ENCODE data around the gene CYP2U1. TPM values are rescaled to one million over a fixed set of nuclear protein-coding genes. Genes with fewer than 3 reads are reported as not detected.
A peak's percentile ranks its signal among the peaks of the same experiment; 100 is the strongest.

The CYP2U1 gene
- total RNA-seq (2021) (0.82 and 1.5 TPM in 2 replicates), Bru-seq, nascent RNA (percentile 32 among the genes with signal in this experiment), BruChase-seq, experiment 1, labeled RNA remaining after a 2-hour chase (percentile 36 among the genes with signal in this experiment), BruChase-seq, experiment 2, labeled RNA remaining after a 6-hour chase (percentile 30 among the genes with signal in this experiment)
- long read RNA-seq, full-length matches to known transcripts = 4 of 6 reads
- long read RNA-seq, partial matches to known transcripts = 0 of 6 reads
- long read RNA-seq, other reads (novel, unspliced or antisense) = 2 of 6 reads

DNA sequence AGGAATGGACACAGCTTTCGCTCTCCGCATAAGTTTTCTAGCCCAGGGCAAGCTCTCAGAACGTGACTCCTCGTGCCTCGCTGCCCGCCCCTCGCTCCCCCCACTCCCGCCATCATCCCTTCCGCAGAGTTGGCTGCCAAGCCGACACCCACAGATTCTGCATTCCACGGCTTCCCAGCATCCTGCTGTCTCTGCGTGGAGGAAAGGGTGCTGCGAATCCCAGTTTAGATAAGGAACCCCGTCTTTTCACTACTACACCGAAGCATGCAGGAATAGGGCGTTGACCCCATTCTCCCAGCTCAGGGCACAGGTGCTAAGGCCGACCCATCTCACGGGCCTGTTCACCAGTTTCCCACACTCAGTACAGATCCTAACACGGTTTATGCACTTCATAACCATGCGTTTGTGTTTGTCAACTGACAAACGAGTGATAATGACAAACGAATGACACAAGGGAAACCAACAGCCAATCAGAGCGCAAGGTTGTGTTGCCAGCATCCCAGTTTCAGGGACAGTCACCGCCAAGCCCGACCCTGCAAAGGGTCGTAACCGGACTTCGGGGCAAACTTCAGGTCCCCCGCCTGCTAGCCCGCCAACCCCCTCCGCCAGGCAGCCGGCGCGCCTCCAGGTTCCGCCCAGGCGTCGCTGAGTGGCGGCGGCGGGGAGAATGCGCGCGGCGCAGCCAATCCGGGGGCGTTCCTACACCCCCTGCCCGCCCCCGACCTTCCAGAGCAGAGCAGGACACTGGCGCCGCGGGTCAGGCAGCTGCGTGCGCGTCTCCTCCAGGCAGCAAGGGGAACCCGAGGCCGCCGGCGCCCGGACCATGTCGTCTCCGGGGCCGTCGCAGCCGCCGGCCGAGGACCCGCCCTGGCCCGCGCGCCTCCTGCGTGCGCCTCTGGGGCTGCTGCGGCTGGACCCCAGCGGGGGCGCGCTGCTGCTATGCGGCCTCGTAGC is at the start of gene CYP2U1:
TSS of gene CYP2U1 (plus strand) at position 729 of the 954 bp plus-strand sequence. CDS start at position 824, 95 bp downstream.
- H3K27me3 ChIP-seq (replicated peaks; ENCODE audit: insufficient read depth, low read depth, low read length, poor library complexity) = no peaks in the 10 kb centered on the region
- intact Hi-C loops (cut with micrococcal nuclease; ENCODE audit: unreplicated experiment) = no loop called here
- H3K4me3 ChIP-seq (ENCODE audit: low read depth, low read length, poor library complexity, severe bottlenecking) = peak within 1 kb of the TSS; percentile 68
- no peak within 1 kb of the TSS for H3K27ac ChIP-seq (ENCODE audit: low read depth, low read length, poor library complexity, severe bottlenecking)
- ChIA-PET POLR2A (ENCODE audit: low non-redundant PET) (no interaction called here), CTCF (no interaction called here)
- no peaks in the 10 kb centered on the region for H3K9me3 ChIP-seq (ENCODE audit: low read depth, low read length, poor library complexity, severe bottlenecking)
- H3K4me1 ChIP-seq (ENCODE audit: insufficient read depth, low read length, poor library complexity, severe bottlenecking) = peaks cover 6% of the 10 kb centered on the region
- H3K36me3 ChIP-seq (ENCODE audit: insufficient read depth, low read length, poor library complexity, severe bottlenecking) = no peaks in the 10 kb centered on the region
- peak; percentile 62 for DNase-seq (ENCODE audit: low spot score)
- BruUV-seq (replicated peaks) = no TSS peak
- TF ChIP-seq, protein P1, sequence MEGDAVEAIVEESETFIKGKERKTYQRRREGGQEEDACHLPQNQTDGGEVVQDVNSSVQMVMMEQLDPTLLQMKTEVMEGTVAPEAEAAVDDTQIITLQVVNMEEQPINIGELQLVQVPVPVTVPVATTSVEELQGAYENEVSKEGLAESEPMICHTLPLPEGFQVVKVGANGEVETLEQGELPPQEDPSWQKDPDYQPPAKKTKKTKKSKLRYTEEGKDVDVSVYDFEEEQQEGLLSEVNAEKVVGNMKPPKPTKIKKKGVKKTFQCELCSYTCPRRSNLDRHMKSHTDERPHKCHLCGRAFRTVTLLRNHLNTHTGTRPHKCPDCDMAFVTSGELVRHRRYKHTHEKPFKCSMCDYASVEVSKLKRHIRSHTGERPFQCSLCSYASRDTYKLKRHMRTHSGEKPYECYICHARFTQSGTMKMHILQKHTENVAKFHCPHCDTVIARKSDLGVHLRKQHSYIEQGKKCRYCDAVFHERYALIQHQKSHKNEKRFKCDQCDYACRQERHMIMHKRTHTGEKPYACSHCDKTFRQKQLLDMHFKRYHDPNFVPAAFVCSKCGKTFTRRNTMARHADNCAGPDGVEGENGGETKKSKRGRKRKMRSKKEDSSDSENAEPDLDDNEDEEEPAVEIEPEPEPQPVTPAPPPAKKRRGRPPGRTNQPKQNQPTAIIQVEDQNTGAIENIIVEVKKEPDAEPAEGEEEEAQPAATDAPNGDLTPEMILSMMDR (conservative IDR thresholded peaks at IDR 0.05; ENCODE audit: low read depth, low read length) = no peak
- TF ChIP-seq EZH2 (IDR thresholded peaks at IDR 0.05; ENCODE audit: borderline replicate concordance, low read depth, low read length, poor library complexity, severe bottlenecking) = no peak

DNA sequence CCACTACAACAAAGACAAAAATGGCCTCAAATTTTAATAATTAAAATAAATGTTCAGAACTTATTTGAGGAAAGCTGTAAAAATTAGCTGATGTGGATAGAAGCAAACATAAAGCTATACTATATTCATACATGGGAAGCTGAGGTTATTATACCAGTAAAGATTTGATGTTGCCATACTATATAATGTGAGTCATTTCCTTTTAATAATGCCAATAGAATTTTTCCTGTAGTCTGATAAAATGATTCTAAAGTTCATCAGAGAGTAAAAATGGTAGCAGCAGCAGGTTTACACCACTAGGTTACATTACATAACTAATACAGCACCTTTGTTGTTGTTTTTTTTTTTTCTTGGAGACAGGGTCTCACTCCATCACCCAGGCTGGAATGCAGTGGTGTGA is 45.5 kb upstream of the CYP2U1 start:
- no peak for DNase-seq (ENCODE audit: low spot score)
- CTCF ChIA-PET = no interaction called here
- H3K4me1 ChIP-seq (ENCODE audit: insufficient read depth, low read length, poor library complexity, severe bottlenecking) = no peaks in the 10 kb centered on the region
- H3K27me3 ChIP-seq (replicated peaks; ENCODE audit: insufficient read depth, low read depth, low read length, poor library complexity) = no peaks in the 10 kb centered on the region
- no peaks in the 10 kb centered on the region for H3K36me3 ChIP-seq (ENCODE audit: insufficient read depth, low read length, poor library complexity, severe bottlenecking)
- BruUV-seq (replicated peaks) = no TSS peak
- no peak overlapping the region for H3K27ac ChIP-seq (ENCODE audit: low read depth, low read length, poor library complexity, severe bottlenecking)
- intact Hi-C loops (cut with micrococcal nuclease; ENCODE audit: unreplicated experiment) = no loop called here
- POLR2A ChIA-PET (ENCODE audit: low non-redundant PET) = no interaction called here
- TF ChIP-seq EZH2 (IDR thresholded peaks at IDR 0.05; ENCODE audit: borderline replicate concordance, low read depth, low read length, poor library complexity, severe bottlenecking) = no peak
- TF ChIP-seq, protein P1 (conservative IDR thresholded peaks at IDR 0.05; ENCODE audit: low read depth, low read length) = no peak
- H3K4me3 ChIP-seq (ENCODE audit: low read depth, low read length, poor library complexity, severe bottlenecking) = no peak overlapping the region
- peaks cover 14% of the 10 kb centered on the region for H3K9me3 ChIP-seq (ENCODE audit: low read depth, low read length, poor library complexity, severe bottlenecking)

DNA sequence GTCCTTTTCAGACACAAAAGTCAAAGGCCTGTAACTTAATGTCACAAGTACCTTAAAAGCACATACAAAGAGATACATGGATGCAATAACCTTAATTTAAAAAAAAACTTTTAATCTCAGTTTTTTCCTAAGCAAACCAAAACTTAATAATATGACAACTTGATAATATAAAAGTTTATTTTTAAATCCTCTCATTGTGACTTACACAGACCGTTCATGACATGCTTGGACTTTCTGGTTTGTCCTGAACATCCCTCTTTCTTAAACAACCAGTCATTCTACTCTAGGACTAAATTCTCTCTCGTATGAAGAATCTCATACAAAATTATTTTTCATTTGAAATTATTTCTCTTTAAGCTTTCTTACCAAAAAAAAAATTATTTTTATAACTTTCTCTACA is 43.1 kb upstream of the CYP2U1 start:
- intact Hi-C loops (cut with micrococcal nuclease; ENCODE audit: unreplicated experiment) = no loop called here
- no peak overlapping the region for H3K4me3 ChIP-seq (ENCODE audit: low read depth, low read length, poor library complexity, severe bottlenecking)
- peaks cover 14% of the 10 kb centered on the region for H3K9me3 ChIP-seq (ENCODE audit: low read depth, low read length, poor library complexity, severe bottlenecking)
- H3K4me1 ChIP-seq (ENCODE audit: insufficient read depth, low read length, poor library complexity, severe bottlenecking) = no peaks in the 10 kb centered on the region
- H3K36me3 ChIP-seq (ENCODE audit: insufficient read depth, low read length, poor library complexity, severe bottlenecking) = no peaks in the 10 kb centered on the region
- POLR2A ChIA-PET (ENCODE audit: low non-redundant PET) = no interaction called here
- DNase-seq (ENCODE audit: low spot score) = peak; percentile 12
- no peaks in the 10 kb centered on the region for H3K27me3 ChIP-seq (replicated peaks; ENCODE audit: insufficient read depth, low read depth, low read length, poor library complexity)
- CTCF ChIA-PET = no interaction called here
- TF ChIP-seq EZH2 (IDR thresholded peaks at IDR 0.05; ENCODE audit: borderline replicate concordance, low read depth, low read length, poor library complexity, severe bottlenecking) = no peak
- TF ChIP-seq, protein P1 (conservative IDR thresholded peaks at IDR 0.05; ENCODE audit: low read depth, low read length) = no peak
- BruUV-seq (replicated peaks) = no TSS peak
- H3K27ac ChIP-seq (ENCODE audit: low read depth, low read length, poor library complexity, severe bottlenecking) = no peak overlapping the region

Measured in A673 (cell line).